GM18861 (cell line): ENCODE results near the gene GATAD2B.
"Not testable (repeated sequence)": the region's sequence is repeated elsewhere in the genome, so short reads cannot be mapped to it uniquely, and the experiment has no call there.

Experiments used
- ATAC-seq: cut with Tn5 transposase; IDR thresholded peaks from one replicate; pipeline ENCODE4 v1.9.1; 2021; ENCODE audit not compliant: unreplicated experiment

The GATAD2B gene

GRCh38 chr1:153841463-153841994 is 81.2 kb downstream of the GATAD2B start:
- ATAC-seq, result no peak

GRCh38 chr1:153840774-153841173 is 82.0 kb downstream of the GATAD2B start:
- not testable (repeated sequence) for ATAC-seq

- ATAC-seq, result not testable (repeated sequence)
Measured at GRCh38 chr1:153833968-153834367, 88.8 kb downstream of the GATAD2B start.

GRCh38 chr1:153833171-153833570 is 89.6 kb downstream of the GATAD2B start:
- no peak for ATAC-seq

GRCh38 chr1:153832293-153832692 is 90.5 kb downstream of the GATAD2B start:
- no peak for ATAC-seq

GRCh38 chr1:153831026-153831425 is 91.7 kb downstream of the GATAD2B start:
- no peak for ATAC-seq

- ATAC-seq, result no peak
Measured at GRCh38 chr1:153827168-153827964, 95.4 kb downstream of the GATAD2B start.

GRCh38 chr1:153818876-153819275 is 103.9 kb downstream of the GATAD2B start:
- ATAC-seq, result no peak

GRCh38 chr1:153816283-153816889 is 106.4 kb downstream of the GATAD2B start:
- ATAC-seq, result no peak

GRCh38 chr1:153805886-153806719 is 116.7 kb downstream of the GATAD2B start:
- no peak for ATAC-seq

GRCh38 chr1:153805042-153805745 is 117.6 kb downstream of the GATAD2B start:
- peak; percentile 83 for ATAC-seq

- ATAC-seq, result no peak
Measured at GRCh38 chr1:153804112-153804511, 118.7 kb downstream of the GATAD2B start.

- ATAC-seq, result no peak
Measured at GRCh38 chr1:153803470-153804056, 119.2 kb downstream of the GATAD2B start.

- no peak for ATAC-seq
Measured at GRCh38 chr1:153801786-153802697, 120.7 kb downstream of the GATAD2B start.

- no peak for ATAC-seq
Measured at GRCh38 chr1:153801028-153801625, 121.6 kb downstream of the GATAD2B start.

GRCh38 chr1:153800516-153800915 is 122.3 kb downstream of the GATAD2B start:
- no peak for ATAC-seq

GRCh38 chr1:153799566-153800465 is 123.0 kb downstream of the GATAD2B start:
- no peak for ATAC-seq

GRCh38 chr1:153799016-153799415 is 123.8 kb downstream of the GATAD2B start:
- ATAC-seq, result no peak
